HG02973 (cell line): ENCODE data around the gene TMF1.
A peak's percentile ranks its signal among the peaks of the same experiment; 100 is the strongest.

ENCODE experiments used
- ATAC-seq: cut with Tn5 transposase; IDR thresholded peaks from one replicate; pipeline ENCODE4 v1.9.1; 2021; ENCODE audit warnings: moderate library complexity; ENCODE audit not compliant: unreplicated experiment

TMF1 gene

GRCh38 chr3:69013253-69014021, 38.7 kb downstream of the TMF1 start, which contains the start of gene EOGT:
Gene EOGT (minus strand): TSS chr3:69013684. CDS start chr3:69009846, 3,838 bp downstream.
- ATAC-seq, result peak; percentile 71

DNA sequence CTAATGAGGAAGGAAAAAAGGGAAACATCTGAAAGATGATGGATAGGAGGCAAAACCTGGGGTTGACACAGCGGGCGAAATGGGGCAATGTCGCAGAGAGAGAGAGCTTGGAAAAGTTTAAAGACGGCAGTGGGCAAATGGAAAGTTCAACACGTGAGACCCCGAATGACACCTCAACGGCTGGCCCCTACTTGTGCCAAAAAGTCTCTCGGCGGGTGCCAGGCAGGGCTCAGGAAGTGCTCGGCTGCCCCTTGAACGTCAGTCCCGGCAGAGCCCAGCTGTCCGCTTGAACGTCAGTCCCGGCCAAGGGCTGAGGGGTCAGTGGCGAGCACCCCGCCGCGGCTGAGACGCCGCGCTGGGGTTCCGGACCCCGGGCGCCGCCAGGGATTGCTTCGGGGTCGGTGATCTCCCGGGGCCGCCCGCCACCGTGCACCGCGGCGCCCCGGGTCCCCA, 39.3 kb downstream of the TMF1 start:
- no peak for ATAC-seq

GRCh38 chr3:69012100-69012799, 39.9 kb downstream of the TMF1 start:
- no peak for ATAC-seq

DNA sequence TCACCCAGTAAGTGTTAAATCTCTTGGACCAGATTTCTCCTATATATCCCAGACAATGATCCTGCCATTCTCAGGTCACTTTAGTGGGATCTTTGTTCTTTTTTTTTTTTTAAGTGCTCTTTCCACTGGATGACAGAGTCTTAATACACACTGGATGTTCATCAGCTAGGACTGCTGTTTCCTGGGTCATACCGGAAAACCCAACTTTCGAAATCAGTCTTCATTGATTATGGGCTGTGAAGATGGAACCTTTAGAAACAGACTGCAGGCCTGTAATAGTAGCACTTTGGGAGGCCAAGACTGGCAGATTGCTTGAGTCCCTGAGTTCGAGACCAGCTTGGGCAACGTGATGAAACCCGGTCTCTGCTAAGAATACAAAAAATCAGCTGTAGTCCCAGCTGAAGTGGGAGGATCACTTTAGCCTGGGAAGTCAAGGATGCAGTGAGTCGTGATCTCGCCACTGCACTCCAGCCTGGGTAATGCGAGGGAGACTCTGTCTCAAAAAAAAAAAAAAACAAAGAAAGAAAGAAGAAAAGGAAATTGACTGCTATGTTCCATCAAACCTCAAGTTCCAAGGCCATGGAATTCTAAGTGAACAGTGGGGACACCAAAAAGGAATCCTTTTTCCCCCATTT, 40.9 kb downstream of the TMF1 start:
- no peak for ATAC-seq

DNA sequence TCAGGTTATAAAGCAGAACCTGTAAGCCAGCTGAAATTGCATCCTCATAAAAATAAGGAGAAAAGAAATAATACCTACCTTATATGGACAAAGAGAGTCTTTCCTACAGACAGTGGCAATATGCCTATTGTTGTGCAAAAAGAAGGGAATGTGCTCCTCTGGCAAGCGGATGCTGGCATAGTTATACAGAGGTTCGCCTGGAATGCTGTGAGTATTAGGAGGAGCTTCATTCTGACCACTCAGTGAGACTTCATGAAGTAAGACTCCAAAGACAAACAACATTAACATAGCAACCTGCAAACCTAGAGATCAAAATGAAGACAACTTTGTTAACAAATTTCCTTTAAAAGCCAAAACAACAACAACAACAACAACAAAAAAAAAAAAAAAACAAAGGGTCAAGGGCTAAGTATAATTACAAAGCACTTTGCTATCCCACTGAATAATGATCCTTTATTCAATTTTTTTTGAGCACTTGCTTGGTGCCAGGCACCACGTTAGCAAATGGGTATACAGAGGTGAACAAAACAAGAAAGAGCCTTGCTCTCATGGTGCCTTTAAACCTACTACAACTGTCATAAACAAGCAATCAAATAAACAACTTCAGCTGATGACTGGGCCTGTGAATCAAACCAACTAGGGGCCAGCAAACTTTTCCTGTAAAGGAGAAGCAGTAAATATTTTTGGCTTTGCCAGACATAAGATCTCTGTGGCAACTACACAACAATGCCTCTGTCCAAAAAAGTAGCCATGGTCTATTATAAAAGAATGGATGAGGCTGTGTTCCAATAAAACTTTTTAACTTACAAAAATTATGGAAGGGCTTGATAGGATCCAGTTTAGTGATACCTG, 42.3 kb downstream of the TMF1 start:
- no peak for ATAC-seq

DNA sequence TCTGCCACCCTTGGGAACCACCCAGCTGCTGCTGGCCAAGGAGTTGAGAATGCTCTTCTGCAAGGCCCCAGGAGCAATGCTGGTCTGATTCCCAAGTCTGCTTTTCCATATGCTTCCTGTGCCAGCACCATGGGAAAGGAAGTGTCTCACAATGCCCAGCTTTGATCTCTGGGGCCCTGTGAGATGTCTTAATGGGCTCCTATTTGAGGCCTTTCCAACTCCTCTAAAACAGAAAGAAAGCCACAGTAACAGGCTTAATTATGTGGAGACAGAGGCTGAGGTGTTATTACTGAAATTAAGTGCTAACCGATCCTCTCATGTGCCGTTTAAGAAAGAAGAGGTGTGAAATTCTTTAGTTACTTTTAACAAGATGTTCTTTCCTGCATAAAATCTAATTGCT, 43.2 kb downstream of the TMF1 start:
- ATAC-seq, result no peak

DNA sequence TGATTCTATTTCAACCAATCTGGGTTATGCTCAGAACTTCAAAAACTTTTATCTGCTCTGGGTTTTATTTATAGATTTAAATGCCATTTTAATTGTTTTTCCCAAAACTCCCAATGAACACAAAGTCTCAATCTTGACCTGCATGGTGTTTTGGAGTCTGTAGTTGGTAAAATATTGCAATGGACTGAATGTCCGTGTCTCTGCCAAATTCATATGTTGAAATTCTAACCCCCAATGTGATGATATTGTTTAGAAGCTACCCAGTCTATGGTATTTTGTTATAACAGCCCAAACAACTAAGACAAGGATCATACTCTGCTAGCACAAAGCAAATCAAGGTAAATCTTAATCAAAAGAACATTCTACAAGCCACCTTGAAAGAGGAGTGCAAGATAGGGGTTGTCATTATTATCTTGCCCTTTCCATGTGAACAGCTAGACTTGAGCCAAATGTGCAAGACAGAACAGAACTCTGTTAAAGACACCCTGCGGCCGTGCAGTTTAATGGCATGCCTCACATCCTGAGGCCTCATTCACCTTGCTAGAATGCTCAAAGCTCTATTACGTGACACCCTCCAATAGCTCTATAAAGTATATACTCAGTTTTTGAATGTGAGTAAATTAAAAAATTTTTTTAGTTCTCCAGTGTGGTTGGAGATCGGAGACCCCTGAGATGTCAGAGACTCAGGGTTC, 46.2 kb downstream of the TMF1 start:
- ATAC-seq, result no peak

GRCh38 chr3:69005071-69005790, 46.9 kb downstream of the TMF1 start:
- no peak for ATAC-seq

- no peak for ATAC-seq
Measured at GRCh38 chr3:69004138-69004537, 48.0 kb downstream of the TMF1 start.

- no peak for ATAC-seq
Measured at GRCh38 chr3:68999605-69000004, 52.5 kb downstream of the TMF1 start.

DNA sequence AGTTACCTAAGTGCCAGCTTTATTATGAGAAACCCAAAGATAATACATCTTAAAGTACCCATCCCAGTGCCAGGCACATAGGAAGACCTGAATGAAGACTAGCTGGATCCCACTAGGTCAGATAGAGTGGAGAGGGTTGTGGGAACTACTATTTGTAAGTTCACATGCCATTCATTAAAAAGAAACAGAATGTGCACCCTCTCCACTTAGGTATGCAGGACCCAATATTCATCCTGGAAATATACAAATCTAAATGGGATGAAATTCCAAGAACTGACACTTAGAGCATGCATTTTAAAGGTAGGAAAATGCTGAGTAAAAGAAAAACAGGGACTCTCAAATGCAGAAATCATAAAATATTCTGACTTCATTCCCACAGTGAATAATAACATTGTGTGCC, 53.0 kb downstream of the TMF1 start:
- no peak for ATAC-seq

DNA sequence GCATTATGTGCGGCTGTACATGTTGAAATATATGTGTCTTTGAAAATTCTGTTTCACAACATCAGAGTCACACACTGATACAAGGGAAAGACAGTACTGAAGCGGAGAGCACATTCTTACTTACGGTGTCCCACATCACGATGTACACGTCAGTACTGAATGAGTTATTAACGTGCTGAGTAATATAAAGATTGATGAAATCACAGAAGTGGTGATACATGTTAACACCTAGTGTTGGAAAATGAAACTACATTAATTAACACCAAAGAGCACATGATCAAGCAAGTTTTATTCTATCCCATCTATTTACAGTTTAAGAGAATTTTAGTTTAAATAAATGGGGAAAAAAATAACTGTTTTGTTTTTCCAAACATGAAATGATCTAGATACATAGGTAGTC, 54.2 kb downstream of the TMF1 start:
- no peak for ATAC-seq

GRCh38 chr3:68996356-68996995, 55.7 kb downstream of the TMF1 start:
- no peak for ATAC-seq

DNA sequence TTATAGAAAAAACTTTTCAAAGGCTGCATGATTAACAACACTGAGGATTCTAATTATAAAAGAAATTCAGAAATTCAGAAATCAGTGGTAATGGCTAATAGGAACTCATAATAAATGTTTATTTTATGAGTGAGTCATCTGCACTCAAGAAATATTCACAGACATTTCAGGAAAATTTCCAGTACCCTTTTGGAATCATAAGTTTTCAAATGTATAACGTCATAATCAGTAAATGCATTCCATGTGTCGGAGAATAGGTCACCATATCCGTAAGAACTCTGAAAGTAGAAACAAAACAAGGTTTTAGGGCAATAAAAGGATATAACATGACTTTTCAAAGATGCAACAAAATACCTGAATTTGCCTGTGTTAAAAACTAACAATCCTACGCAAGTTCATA, 63.4 kb downstream of the TMF1 start:
- ATAC-seq, result no peak

DNA sequence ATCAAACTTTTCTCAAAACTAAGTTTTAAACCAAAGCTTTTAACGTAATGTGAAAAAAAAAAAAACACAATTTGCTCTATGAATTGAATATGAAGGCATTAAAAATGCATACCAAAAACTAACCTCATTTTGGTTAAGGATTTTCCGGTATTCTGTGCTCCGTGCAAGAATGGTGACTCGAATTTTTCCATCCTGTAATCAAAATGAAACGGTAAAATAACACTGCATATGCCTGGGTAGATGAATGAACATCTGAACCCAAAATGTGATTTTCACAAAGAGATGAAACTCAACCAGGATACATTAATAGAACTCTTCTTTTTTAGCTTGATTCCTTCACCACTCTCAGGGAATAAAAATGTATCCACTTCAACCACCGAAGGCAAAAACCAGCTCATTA, 64.8 kb downstream of the TMF1 start:
- no peak for ATAC-seq

- no peak for ATAC-seq
Measured at GRCh38 chr3:68986496-68987208, 65.5 kb downstream of the TMF1 start.

DNA sequence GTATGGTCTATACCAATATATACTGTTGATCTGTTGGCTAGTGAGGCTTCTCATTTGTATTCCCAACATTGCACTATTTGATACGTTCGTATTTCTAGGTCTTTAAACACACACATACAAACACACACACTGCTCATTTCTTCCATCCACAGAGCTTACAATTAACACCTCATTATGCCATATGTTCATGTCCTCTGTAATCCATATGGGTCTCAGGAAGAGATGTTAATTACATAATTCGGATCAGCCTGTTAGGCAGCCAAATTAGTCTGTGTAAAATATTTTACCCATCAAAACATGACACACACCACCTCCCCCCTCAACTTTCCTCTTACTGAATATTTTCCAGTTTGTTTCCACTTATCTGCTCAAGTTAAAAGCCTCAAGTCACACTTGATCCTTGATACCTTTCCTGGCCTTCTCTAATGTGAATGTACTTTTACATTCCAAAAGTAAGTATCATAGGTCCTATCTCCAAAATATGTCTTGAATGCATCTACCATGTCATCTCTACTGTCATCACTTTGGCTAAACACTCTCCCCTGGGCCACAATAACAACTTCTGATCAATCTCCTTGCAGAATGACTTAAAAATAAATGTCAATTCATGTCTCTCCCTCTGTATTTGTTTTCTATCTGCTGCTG, 66.9 kb downstream of the TMF1 start:
- no peak for ATAC-seq

DNA sequence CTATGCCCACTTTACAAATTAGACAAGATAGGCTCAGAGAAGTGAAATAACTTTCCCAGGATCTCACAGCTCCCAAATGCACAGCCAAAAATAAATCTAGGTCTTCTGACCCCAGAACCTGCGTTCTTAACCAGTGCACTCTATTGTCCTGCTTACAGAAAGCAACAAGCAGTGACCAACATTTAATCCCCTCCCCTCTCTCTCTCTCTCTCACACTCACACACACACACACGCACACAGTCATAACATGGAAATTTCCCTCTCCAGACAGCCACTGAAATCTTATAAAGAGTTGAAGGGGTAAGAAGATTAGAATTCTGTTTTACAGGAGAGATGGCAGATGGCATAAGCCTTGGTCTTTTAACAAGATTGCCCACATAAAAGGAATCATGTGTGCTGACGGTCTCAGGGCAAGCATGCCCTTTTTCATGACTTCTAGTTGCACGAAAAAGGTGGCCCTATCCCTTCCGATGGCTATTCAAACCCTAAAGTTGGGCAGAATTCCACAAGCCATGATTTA, 68.1 kb downstream of the TMF1 start:
- no peak for ATAC-seq
